CD14-positive monocyte (primary cell): Measurements from ENCODE around the gene FAM53A. TPM values are rescaled to one million over a fixed set of nuclear protein-coding genes. Genes with fewer than 3 reads are reported as not detected.

Experiments
- DNase-seq, 3 donors: peaks; one replicate each; pipeline ENCODE4 v3.0.0-alpha.2; 2011 to 2022
- H2AFZ ChIP-seq: 2 replicates; pipeline ENCODE4 v1.6.0; 2012; ENCODE audit warnings: mild to moderate bottlenecking, low read depth, low read length, inconsistent platforms; ENCODE audit not compliant: insufficient read depth, poor library complexity, severe bottlenecking
- H3K27ac ChIP-seq, 2 donors: 1 replicate in 1 of 2; 2 replicates in 1 of 2; pipeline ENCODE4 v1.5.1; 2012 to 2013; ENCODE audit warnings: low read length in 2 of 2, control low read depth in 1 of 2, inconsistent platforms in 1 of 2, low read depth in 1 of 2, mild to moderate bottlenecking in 1 of 2
- H3K27me3 ChIP-seq, 2 donors: one replicate each; pipeline versions ENCODE4 v1.6.0 to v1.6.1; 2011 to 2013; ENCODE audit warnings: low read length in 2 of 2; ENCODE audit not compliant: control insufficient read depth in 2 of 2, insufficient read depth in 2 of 2
- H3K36me3 ChIP-seq, 2 donors: replicated peaks in 1 of 2; 1 replicate in 1 of 2; 2 replicates in 1 of 2; pipeline versions ENCODE4 v1.5.1 to v1.6.1; 2012 to 2013; ENCODE audit warnings: low read length in 2 of 2, control low read depth in 1 of 2, inconsistent platforms in 1 of 2, mild to moderate bottlenecking in 1 of 2; ENCODE audit not compliant: insufficient read depth in 2 of 2, control insufficient read depth in 1 of 2
- H3K4me1 ChIP-seq, 2 donors: 1 replicate in 1 of 2; 2 replicates in 1 of 2; pipeline versions ENCODE4 v1.5.1 to v1.6.1; 2012 to 2013; ENCODE audit warnings: low read length in 2 of 2, control low read depth in 1 of 2, inconsistent platforms in 1 of 2, mild to moderate bottlenecking in 1 of 2, moderate library complexity in 1 of 2; ENCODE audit not compliant: insufficient read depth in 2 of 2, control insufficient read depth in 1 of 2
- H3K4me2 ChIP-seq: replicated peaks from 2 replicates; pipeline ENCODE3; 2012; ENCODE audit warnings: low read length, moderate library complexity, mild to moderate bottlenecking; ENCODE audit not compliant: poor library complexity, severe bottlenecking; ENCODE audit errors: extremely low read depth
- H3K4me3 ChIP-seq, 3 experiments: fragments of 200-600 bp in 1 of 3; sonication (generic) in 1 of 3; replicated peaks in 1 of 3; 1 replicate in 2 of 3; 2 replicates in 1 of 3; pipeline ENCODE4 v1.5.1; 2011 to 2013; ENCODE audit warnings: low read length in 3 of 3, mild to moderate bottlenecking in 3 of 3, control low read depth in 2 of 3, low read depth in 2 of 3, inconsistent platforms in 1 of 3, moderate library complexity in 1 of 3
- H3K79me2 ChIP-seq: 2 replicates; pipeline ENCODE4 v1.6.0; 2012; ENCODE audit warnings: mild to moderate bottlenecking, control low read depth, inconsistent platforms, low read length, moderate library complexity; ENCODE audit not compliant: insufficient read depth
- H3K9ac ChIP-seq: 2 replicates; pipeline ENCODE4 v1.6.0; 2017; ENCODE audit warnings: low read length, mild to moderate bottlenecking; ENCODE audit not compliant: insufficient read depth, poor library complexity, severe bottlenecking
- H3K9me3 ChIP-seq, 2 donors: replicated peaks in 1 of 2; 1 replicate in 1 of 2; 2 replicates in 1 of 2; pipeline versions ENCODE4 v1.5.1 to v1.6.1; 2012 to 2013; ENCODE audit warnings: low read length in 2 of 2, control low read depth in 1 of 2; ENCODE audit not compliant: control insufficient read depth in 1 of 2, insufficient read depth in 1 of 2
- H4K20me1 ChIP-seq: 2 replicates; pipeline ENCODE4 v1.6.0; 2012; ENCODE audit warnings: mild to moderate bottlenecking, low read length, control low read depth, moderate library complexity; ENCODE audit not compliant: insufficient read depth
- H3K27ac Mint-ChIP-seq, 7 donors: one replicate each; pipeline ENCODE4 v1.8.0; 2020; ENCODE audit warnings: mild to moderate bottlenecking in 7 of 7, mixed read lengths in 7 of 7, moderate library complexity in 6 of 7, inconsistent platforms in 2 of 7
- H3K27me3 Mint-ChIP-seq, 3 donors: one replicate each; pipeline ENCODE4 v1.8.0; 2021 to 2022; ENCODE audit warnings: low read depth in 3 of 3, mild to moderate bottlenecking in 3 of 3, mixed read lengths in 3 of 3, moderate library complexity in 3 of 3, inconsistent platforms in 1 of 3
- H3K36me3 Mint-ChIP-seq, 2 donors: one replicate each; pipeline ENCODE4 v1.8.0; 2020; ENCODE audit warnings: mixed read lengths in 2 of 2, inconsistent platforms in 1 of 2, mild to moderate bottlenecking in 1 of 2
- H3K4me1 Mint-ChIP-seq: one replicate; pipeline ENCODE4 v1.8.0; 2020; ENCODE audit warnings: mild to moderate bottlenecking, mixed read lengths
- H3K4me3 Mint-ChIP-seq, 2 donors: one replicate each; pipeline ENCODE4 v1.8.0; 2020; ENCODE audit warnings: mild to moderate bottlenecking in 2 of 2, mixed read lengths in 2 of 2, moderate library complexity in 1 of 2
- H3K9me3 Mint-ChIP-seq, 7 donors: one replicate each; pipeline ENCODE4 v1.8.0; 2020 to 2022; ENCODE audit warnings: mixed read lengths in 7 of 7, mild to moderate bottlenecking in 6 of 7, moderate library complexity in 6 of 7, inconsistent platforms in 2 of 7
- CTCF ChIP-seq: fragments of 200-600 bp; IDR thresholded peaks from one replicate; pipeline ENCODE4 v1.8.0; 2022; ENCODE audit warnings: antibody characterized with exemption, mild to moderate bottlenecking
- WGBS: methylation state at CpG from one replicate; pipeline ENCODE4 v1.1.5; 2013; ENCODE audit warnings: missing lambda C conversion rate; ENCODE audit not compliant: insufficient coverage; 5-methylcytosine and 5-hydroxymethylcytosine counted together
- intact Hi-C, 2 donors: fragments of 100-400 bp; cut with micrococcal nuclease; formaldehyde crosslinking; loops; one replicate each; pipeline versions ENCODE4 v1.15.0 to v1.15.1; 2023
- polyA plus RNA-seq, 3 donors: library from polyadenylated mRNA; depleted of rRNA in 1 of 3; unstranded in 2 of 3; stranded (reverse) in 1 of 3; fragments of 300-500 nt in 2 of 3; fragments of >200 nt in 1 of 3; fragmentation: Illumina TruSeq in 2 of 3; gene quantifications; 1 replicate in 2 of 3; 2 replicates in 1 of 3; pipeline ENCODE4 v1.2.3, GENCODE V29; 2012 to 2021

Gene FAM53A
- polyA plus RNA-seq, 3 donors = 0.40 to 0.82 (median 0.76) TPM

- peaks cover 14 to 34% of the 10 kb centered on the region in 2 donors for H3K36me3 ChIP-seq
- no peak overlapping the region for H3K4me3 ChIP-seq
- Mint-ChIP-seq H3K27me3 (no peaks in the 10 kb centered on the region), H3K36me3 (peaks cover 28 to 51% of the 10 kb centered on the region in 2 donors), H3K27ac (no peak overlapping the region), H3K4me3 (no peak overlapping the region), H3K9me3 (no peaks in the 10 kb centered on the region), H3K4me1 (peaks cover 35% of the 10 kb centered on the region)
- no peak overlapping the region for H3K9ac ChIP-seq
- H3K27ac ChIP-seq = no peak overlapping the region
- no peak for DNase-seq
- H3K4me1 ChIP-seq = peaks cover 20 to 25% of the 10 kb centered on the region in 2 donors
- H3K4me2 ChIP-seq = no peak overlapping the region
- no peak for TF ChIP-seq CTCF
- intact Hi-C loops = no loop called here
- peaks cover 43% of the 10 kb centered on the region for H4K20me1 ChIP-seq
- no peaks in the 10 kb centered on the region for H3K27me3 ChIP-seq
- H3K79me2 ChIP-seq = peaks cover 90% of the 10 kb centered on the region
- H2AFZ ChIP-seq = no peak overlapping the region
- H3K9me3 ChIP-seq = no peaks in the 10 kb centered on the region
- no CpG with 5 or more reads among the region's 1 CpG for WGBS
These were observed 24.5 kb upstream of the FAM53A start for GRCh38 chr4:1708581-1708980.

- TF ChIP-seq CTCF = no peak
- Mint-ChIP-seq H3K4me3 (no peak overlapping the region), H3K36me3 (peaks cover 40 to 64% of the 10 kb centered on the region in 2 donors), H3K4me1 (peaks cover 41% of the 10 kb centered on the region), H3K27me3 (no peaks in the 10 kb centered on the region), H3K9me3 (no peaks in the 10 kb centered on the region), H3K27ac (peak overlapping the region in 1 of 7 donors; percentile 75)
- 96% methylated on average over 5 of the region's 6 CpGs for WGBS
- intact Hi-C loops = no loop called here
- Histone ChIP-seq H3K36me3 (peaks cover 17 to 49% of the 10 kb centered on the region in 2 donors), H3K79me2 (peaks cover 97% of the 10 kb centered on the region), H3K4me1 (peaks cover 26 to 30% of the 10 kb centered on the region in 2 donors), H3K27me3 (no peaks in the 10 kb centered on the region), H3K27ac (peak overlapping the region in 1 of 2 donors; percentile 34), H3K9me3 (no peaks in the 10 kb centered on the region), H3K9ac (no peak overlapping the region), H2AFZ (no peak overlapping the region), H3K4me2 (no peak overlapping the region), H4K20me1 (peaks cover 43% of the 10 kb centered on the region), H3K4me3 (no peak overlapping the region)
- DNase-seq = no peak
These were observed 22.2 kb upstream of the FAM53A start for GRCh38 chr4:1706358-1706757.
